SK-N-SH (cell line): ENCODE measurements around the gene PSAT1. TPM values are rescaled to one million over a fixed set of nuclear protein-coding genes. Genes with fewer than 3 reads are reported as not detected.

ENCODE experiments used
- CTCF ChIA-PET: fragments of 300-600, 350-600 bp; formaldehyde crosslinking; extraction: SDS; loops from one replicate; lab custom pipeline; 2021; lab: Yijun Ruan, JAX
- POLR2A ChIA-PET: fragments of 350-600 bp; sonication (Branson Sonifier 250); formaldehyde crosslinking; extraction: SDS; loops from one replicate; lab custom pipeline; 2020; ENCODE audit warnings: antibody characterized with exemption, inconsistent platforms; lab: Yijun Ruan, JAX
- DNase-seq: peaks from one replicate; pipeline ENCODE4 v3.0.0; 2012
- H2AFZ ChIP-seq: fragments of 200-600 bp; sonication (generic); 2 replicates; pipeline ENCODE4 v1.8.1; 2016; ENCODE audit warnings: antibody characterized with exemption, mild to moderate bottlenecking, low read depth
- H3F3A ChIP-seq: fragments of 200-600 bp; sonication (generic); replicated peaks from 2 replicates; pipeline ENCODE3; 2016; ENCODE audit warnings: antibody characterized with exemption, mild to moderate bottlenecking; ENCODE audit not compliant: insufficient read depth
- H3K27ac ChIP-seq, 2 experiments: fragments of 200-500 bp in 1 of 2; fragments of 200-600 bp in 1 of 2; sonication (Bioruptor generic) in 1 of 2; sonication (generic), shearing (Covaris generic) in 1 of 2; 2 replicates each; pipeline versions ENCODE4 v1.5.1 to v1.6.1; 2014 to 2016; ENCODE audit warnings: low read depth in 2 of 2, inconsistent platforms in 1 of 2, low read length in 1 of 2, mild to moderate bottlenecking in 1 of 2, mixed read lengths in 1 of 2
- H3K27me3 ChIP-seq: fragments of 200-600 bp; sonication (generic), shearing (Covaris generic); 2 replicates; pipeline ENCODE4 v1.6.1; 2016; ENCODE audit warnings: mixed run types; ENCODE audit not compliant: insufficient read depth
- H3K36me3 ChIP-seq, 2 experiments: fragments of 200-500 bp in 1 of 2; fragments of 200-600 bp in 1 of 2; sonication (Bioruptor generic) in 1 of 2; sonication (generic) in 1 of 2; replicated peaks in 1 of 2; 2 replicates each; pipeline versions ENCODE3 to v1.5.1; 2014 to 2016; ENCODE audit warnings: low read length in 1 of 2, mild to moderate bottlenecking in 1 of 2; ENCODE audit not compliant: insufficient read depth in 2 of 2, control insufficient read depth in 1 of 2
- H3K4me1 ChIP-seq, 2 experiments: fragments of 200-500 bp in 1 of 2; fragments of 200-600 bp in 1 of 2; sonication (Bioruptor generic) in 1 of 2; sonication (generic), shearing (Covaris generic) in 1 of 2; 2 replicates each; pipeline versions ENCODE4 v1.5.1 to v1.6.1; 2014 to 2016; ENCODE audit warnings: low read depth in 1 of 2, low read length in 1 of 2, mixed run types in 1 of 2; ENCODE audit not compliant: insufficient read depth in 2 of 2, control insufficient read depth in 1 of 2
- H3K4me2 ChIP-seq: fragments of 200-600 bp; sonication (generic), shearing (Covaris generic); 2 replicates; pipeline ENCODE4 v1.6.1; 2017; ENCODE audit warnings: mixed run types
- H3K4me3 ChIP-seq, 2 experiments: fragments of 200-500 bp in 1 of 2; fragments of 200-600 bp in 1 of 2; sonication (Bioruptor generic) in 1 of 2; sonication (generic), shearing (Covaris generic) in 1 of 2; 2 replicates each; pipeline versions ENCODE4 v1.5.1 to v1.8.1; 2014 to 2016; ENCODE audit warnings: low read depth in 2 of 2, inconsistent platforms in 1 of 2, low read length in 1 of 2, mild to moderate bottlenecking in 1 of 2, mixed read lengths in 1 of 2, moderate library complexity in 1 of 2
- H3K79me2 ChIP-seq: fragments of 200-600 bp; sonication (generic); 2 replicates; pipeline ENCODE4 v1.8.1; 2017; ENCODE audit warnings: mild to moderate bottlenecking; ENCODE audit not compliant: insufficient read depth
- H3K9ac ChIP-seq: fragments of 200-600 bp; sonication (generic); 2 replicates; pipeline ENCODE4 v1.6.1; 2017; ENCODE audit warnings: mixed run types
- H3K9me2 ChIP-seq: fragments of 200-600 bp; sonication (generic); 2 replicates; pipeline ENCODE4 v1.6.1; 2017; ENCODE audit warnings: mixed run types
- H3K9me3 ChIP-seq: fragments of 200-600 bp; sonication (generic); 2 replicates; pipeline ENCODE4 v1.6.1; 2017; ENCODE audit warnings: mixed run types, mild to moderate bottlenecking, moderate library complexity
- H4K20me1 ChIP-seq: fragments of 200-600 bp; sonication (generic); 2 replicates; pipeline ENCODE4 v1.6.1; 2017; ENCODE audit warnings: mild to moderate bottlenecking, mixed run types; ENCODE audit not compliant: insufficient read depth
- CHD2 ChIP-seq: fragments of 150-350 bp; IDR thresholded peaks from 2 replicates; pipeline ENCODE4 v1.6.1; 2018; ENCODE audit warnings: low read length; ENCODE audit not compliant: partially characterized antibody
- EP300 ChIP-seq, 2 experiments: IDR thresholded peaks; 2 replicates each; pipeline versions ENCODE4 v1.4.0 to v1.6.1; 2012; ENCODE audit warnings: borderline replicate concordance in 1 of 2, low read depth in 1 of 2, low read length in 1 of 2
- GABPA ChIP-seq: IDR thresholded peaks from 2 replicates; pipeline ENCODE4 v1.4.0; 2012; ENCODE audit warnings: low read depth, mild to moderate bottlenecking
- MXI1 ChIP-seq: IDR thresholded peaks from 2 replicates; pipeline ENCODE4 v1.6.1; 2012; ENCODE audit warnings: mild to moderate bottlenecking, low read depth, low read length, improper control_type of control experiment
- NRF1 ChIP-seq: IDR thresholded peaks from 2 replicates; pipeline ENCODE4 v1.6.1; 2012; ENCODE audit warnings: low read depth, mild to moderate bottlenecking, low read length
- RCOR1 ChIP-seq: fragments of 150-350 bp; IDR thresholded peaks from 2 replicates; pipeline ENCODE4 v1.6.1; 2017; ENCODE audit warnings: antibody characterized with exemption, low read length
- RFX5 ChIP-seq: IDR thresholded peaks from 2 replicates; pipeline ENCODE4 v1.6.1; 2012; ENCODE audit warnings: mild to moderate bottlenecking, improper control_type of control experiment, low read length
- SMC3 ChIP-seq: IDR thresholded peaks from 2 replicates; pipeline ENCODE4 v1.6.1; 2012; ENCODE audit warnings: low read depth, low read length, improper control_type of control experiment
- WGBS: methylation state at CpG from one replicate; pipeline ENCODE4 v1.1.6; 2017; ENCODE audit warnings: low lambda C conversion rate; 5-methylcytosine and 5-hydroxymethylcytosine counted together
- polyA plus RNA-seq, 3 experiments: library from polyadenylated mRNA; depleted of rRNA; stranded (reverse); fragments of >200 nt; gene quantifications; 2 replicates each; pipeline ENCODE4 v1.2.3, GENCODE V29; 2012
- TF ChIP-seq, protein P1 (sequence below): IDR thresholded peaks from 2 replicates; pipeline ENCODE4 v1.6.1; 2012; ENCODE audit warnings: mild to moderate bottlenecking, low read depth, low read length, moderate library complexity
- TF ChIP-seq, protein P2 (sequence below): IDR thresholded peaks from 2 replicates; pipeline ENCODE4 v1.4.0; 2012; ENCODE audit warnings: low read depth, borderline replicate concordance

The PSAT1 gene
- polyA plus RNA-seq, 1 of the 3 experiments (the other 2 are of a cell fraction) = 37.0 TPM

DNA sequence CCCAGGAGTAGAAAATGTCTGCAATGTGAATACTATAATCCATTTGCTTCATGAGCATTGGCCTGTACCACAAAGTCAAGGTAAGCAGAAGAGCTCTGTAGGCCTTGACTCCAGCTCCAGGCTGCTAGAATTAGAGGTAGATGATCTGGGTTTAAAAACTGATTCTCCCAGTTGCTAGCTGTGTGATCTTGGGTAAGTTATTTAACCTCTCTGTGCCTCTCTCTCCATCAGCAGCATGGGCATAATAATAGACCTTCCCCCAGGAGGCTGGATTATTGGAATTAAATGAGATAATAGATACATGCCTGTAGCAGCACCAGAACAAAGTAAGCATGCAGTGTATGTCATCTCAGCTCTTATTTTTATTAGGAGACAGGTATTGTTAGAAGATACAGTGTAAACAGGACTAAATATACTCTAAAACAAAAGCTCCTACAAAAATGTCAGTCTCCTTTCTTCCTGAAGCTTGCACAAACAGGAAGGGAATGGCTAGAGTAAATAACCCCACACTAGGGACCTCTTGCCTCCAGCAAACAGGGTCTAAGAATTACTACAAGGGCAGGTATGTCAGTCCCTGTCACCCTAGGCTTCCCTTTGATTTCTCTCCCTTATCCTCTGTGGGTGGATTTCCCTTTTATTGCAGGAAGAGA is 57.5 kb downstream of the PSAT1 start:
- no peaks in the 10 kb centered on the region for H3K9me2 ChIP-seq
- peak overlapping the region in 1 of 2 experiments; percentile 80; a peak in 2 of 4 replicates for H3K27ac ChIP-seq
- H4K20me1 ChIP-seq = no peaks in the 10 kb centered on the region
- no peaks in the 10 kb centered on the region for H3K27me3 ChIP-seq
- ChIA-PET POLR2A (no interaction called here), CTCF (interaction anchor here (0.7 to 2.8 kb wide), 5 partner anchors 12 to 84 kb away, joined by 3 to 12 read pairs (median 4); no protein-coding TSS in a partner anchor)
- H3K4me2 ChIP-seq = no peak overlapping the region
- no peaks in the 10 kb centered on the region for H3K79me2 ChIP-seq
- no peak overlapping the region for H3K4me3 ChIP-seq
- H3K9ac ChIP-seq = no peak overlapping the region
- no peaks in the 10 kb centered on the region for H3K9me3 ChIP-seq
- peaks cover 0 to 20% of the 10 kb centered on the region in 2 experiments; a peak in 2 of 4 replicates for H3K4me1 ChIP-seq
- H3F3A ChIP-seq = no peaks in the 10 kb centered on the region
- TF ChIP-seq SMC3 = no peak
- no peak for TF ChIP-seq RFX5
- no peak for TF ChIP-seq CHD2
- no peak for TF ChIP-seq NRF1
- TF ChIP-seq RCOR1 = no peak
- peak; percentile 21 for DNase-seq
- no peaks in the 10 kb centered on the region for H3K36me3 ChIP-seq
- no peak overlapping the region for H2AFZ ChIP-seq

DNA sequence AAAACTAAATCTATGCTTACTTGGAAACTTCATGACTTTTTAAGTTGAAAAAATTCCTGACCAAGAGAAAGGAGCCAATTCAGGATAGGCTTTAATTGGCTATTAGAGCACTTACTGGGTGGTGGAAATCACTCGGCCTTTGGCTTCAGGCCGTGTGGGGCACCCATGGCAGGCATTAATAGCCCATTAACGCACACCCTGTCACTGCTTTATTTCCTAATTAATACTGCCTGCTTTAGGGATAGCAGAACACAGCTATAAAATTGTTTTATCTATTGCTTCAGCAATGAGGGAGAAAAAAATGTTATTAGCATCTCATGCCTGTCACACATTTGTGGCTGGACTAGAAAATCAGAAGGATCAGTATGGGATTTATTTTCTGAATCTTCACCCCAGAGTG is 58.1 kb downstream of the PSAT1 start:
- TF ChIP-seq MXI1 (peak; percentile 40; the same call in 1 of the 2 replicates), RCOR1 (peak; percentile 79), GABPA (no peak), EP300 (IDR thresholded peaks at IDR 0.05; ENCODE audit: borderline replicate concordance in 1 of 2, low read depth in 1 of 2, low read length in 1 of 2) (peak in 1 of 2 experiments; percentile 71; a peak in 1 of 4 replicates)
- Histone ChIP-seq H4K20me1 (no peaks in the 10 kb centered on the region), H3K27ac (peak overlapping the region in 1 of 2 experiments; percentile 80; a peak in 2 of 4 replicates), H3K36me3 (no peaks in the 10 kb centered on the region), H3F3A (no peaks in the 10 kb centered on the region), H3K9me2 (no peaks in the 10 kb centered on the region), H3K9me3 (no peaks in the 10 kb centered on the region), H3K79me2 (no peaks in the 10 kb centered on the region), H2AFZ (no peak overlapping the region), H3K27me3 (no peaks in the 10 kb centered on the region), H3K4me3 (no peak overlapping the region), H3K4me2 (no peak overlapping the region), H3K4me1 (peaks cover 0 to 20% of the 10 kb centered on the region in 2 experiments; a peak in 2 of 4 replicates), H3K9ac (no peak overlapping the region)
- CTCF ChIA-PET = interaction anchor here (0.8 to 2.8 kb wide), 5 partner anchors 11 to 20 kb away, joined by 3 to 12 read pairs (median 4); no protein-coding TSS in a partner anchor
- 37% methylated on average over 3 of the region's 3 CpGs for WGBS
- POLR2A ChIA-PET = no interaction called here
- DNase-seq = peak; percentile 41

DNA sequence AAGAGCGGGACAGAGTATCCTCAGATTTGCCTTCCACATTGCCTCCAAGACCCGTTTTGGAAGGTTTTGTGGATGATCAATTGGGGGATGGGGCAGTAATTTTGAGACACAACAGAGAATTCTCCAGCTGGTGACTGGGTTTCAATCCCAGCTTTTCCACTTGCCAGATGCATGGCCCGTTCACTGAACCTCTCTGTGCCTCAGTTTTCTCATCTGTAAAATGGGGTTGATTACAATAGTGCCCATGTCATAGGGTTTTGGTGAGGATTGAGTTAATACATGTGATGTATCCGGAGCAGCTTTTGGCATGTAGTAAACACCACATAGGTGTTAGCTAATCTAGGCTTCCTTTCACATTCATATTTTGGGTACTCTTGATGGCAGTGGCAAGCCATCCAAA is 59.7 kb downstream of the PSAT1 start:
- H3K27ac ChIP-seq = no peak overlapping the region
- no peaks in the 10 kb centered on the region for H3K36me3 ChIP-seq
- no peak overlapping the region for H2AFZ ChIP-seq
- no peak overlapping the region for H3K4me3 ChIP-seq
- no peak for DNase-seq
- 72% methylated on average over 4 of the region's 4 CpGs for WGBS
- ChIA-PET POLR2A (no interaction called here), CTCF (interaction anchor here (1.4 to 2.8 kb wide), 2 partner anchors 9 to 96 kb away, joined by 3 to 12 read pairs; no protein-coding TSS in a partner anchor)
- H3K4me2 ChIP-seq = no peak overlapping the region
- TF ChIP-seq MXI1 (no peak), NRF1 (no peak), RFX5 (no peak), EP300 (IDR thresholded peaks at IDR 0.05; ENCODE audit: borderline replicate concordance in 1 of 2, low read depth in 1 of 2, low read length in 1 of 2) (no peak)
- TF ChIP-seq, protein P1, sequence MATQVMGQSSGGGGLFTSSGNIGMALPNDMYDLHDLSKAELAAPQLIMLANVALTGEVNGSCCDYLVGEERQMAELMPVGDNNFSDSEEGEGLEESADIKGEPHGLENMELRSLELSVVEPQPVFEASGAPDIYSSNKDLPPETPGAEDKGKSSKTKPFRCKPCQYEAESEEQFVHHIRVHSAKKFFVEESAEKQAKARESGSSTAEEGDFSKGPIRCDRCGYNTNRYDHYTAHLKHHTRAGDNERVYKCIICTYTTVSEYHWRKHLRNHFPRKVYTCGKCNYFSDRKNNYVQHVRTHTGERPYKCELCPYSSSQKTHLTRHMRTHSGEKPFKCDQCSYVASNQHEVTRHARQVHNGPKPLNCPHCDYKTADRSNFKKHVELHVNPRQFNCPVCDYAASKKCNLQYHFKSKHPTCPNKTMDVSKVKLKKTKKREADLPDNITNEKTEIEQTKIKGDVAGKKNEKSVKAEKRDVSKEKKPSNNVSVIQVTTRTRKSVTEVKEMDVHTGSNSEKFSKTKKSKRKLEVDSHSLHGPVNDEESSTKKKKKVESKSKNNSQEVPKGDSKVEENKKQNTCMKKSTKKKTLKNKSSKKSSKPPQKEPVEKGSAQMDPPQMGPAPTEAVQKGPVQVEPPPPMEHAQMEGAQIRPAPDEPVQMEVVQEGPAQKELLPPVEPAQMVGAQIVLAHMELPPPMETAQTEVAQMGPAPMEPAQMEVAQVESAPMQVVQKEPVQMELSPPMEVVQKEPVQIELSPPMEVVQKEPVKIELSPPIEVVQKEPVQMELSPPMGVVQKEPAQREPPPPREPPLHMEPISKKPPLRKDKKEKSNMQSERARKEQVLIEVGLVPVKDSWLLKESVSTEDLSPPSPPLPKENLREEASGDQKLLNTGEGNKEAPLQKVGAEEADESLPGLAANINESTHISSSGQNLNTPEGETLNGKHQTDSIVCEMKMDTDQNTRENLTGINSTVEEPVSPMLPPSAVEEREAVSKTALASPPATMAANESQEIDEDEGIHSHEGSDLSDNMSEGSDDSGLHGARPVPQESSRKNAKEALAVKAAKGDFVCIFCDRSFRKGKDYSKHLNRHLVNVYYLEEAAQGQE = no peak
- TF ChIP-seq, protein P2, sequence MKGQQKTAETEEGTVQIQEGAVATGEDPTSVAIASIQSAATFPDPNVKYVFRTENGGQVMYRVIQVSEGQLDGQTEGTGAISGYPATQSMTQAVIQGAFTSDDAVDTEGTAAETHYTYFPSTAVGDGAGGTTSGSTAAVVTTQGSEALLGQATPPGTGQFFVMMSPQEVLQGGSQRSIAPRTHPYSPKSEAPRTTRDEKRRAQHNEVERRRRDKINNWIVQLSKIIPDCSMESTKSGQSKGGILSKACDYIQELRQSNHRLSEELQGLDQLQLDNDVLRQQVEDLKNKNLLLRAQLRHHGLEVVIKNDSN = no peak
- no peaks in the 10 kb centered on the region for H3K27me3 ChIP-seq
- no peaks in the 10 kb centered on the region for H3F3A ChIP-seq
- no peaks in the 10 kb centered on the region for H3K79me2 ChIP-seq
- peaks cover 0 to 20% of the 10 kb centered on the region in 2 experiments; a peak in 2 of 4 replicates for H3K4me1 ChIP-seq
- H4K20me1 ChIP-seq = no peaks in the 10 kb centered on the region
- no peaks in the 10 kb centered on the region for H3K9me3 ChIP-seq
- no peak overlapping the region for H3K9ac ChIP-seq
- H3K9me2 ChIP-seq = no peaks in the 10 kb centered on the region
